Stimulated activated CD4-positive, alpha-beta T cell treated with anti-CD3 and anti-CD28 coated beads, Interleukin-4, amount 100 ng/mL, for 48 hours (primary cell): ENCODE results near the gene SLC26A6.

Experiments used
- DNase-seq, 2 donors: peaks; one replicate each; pipeline ENCODE4 v3.0.0-alpha.2; 2020; ENCODE audit warnings: low read depth in 2 of 2

The SLC26A6 gene

DNA sequence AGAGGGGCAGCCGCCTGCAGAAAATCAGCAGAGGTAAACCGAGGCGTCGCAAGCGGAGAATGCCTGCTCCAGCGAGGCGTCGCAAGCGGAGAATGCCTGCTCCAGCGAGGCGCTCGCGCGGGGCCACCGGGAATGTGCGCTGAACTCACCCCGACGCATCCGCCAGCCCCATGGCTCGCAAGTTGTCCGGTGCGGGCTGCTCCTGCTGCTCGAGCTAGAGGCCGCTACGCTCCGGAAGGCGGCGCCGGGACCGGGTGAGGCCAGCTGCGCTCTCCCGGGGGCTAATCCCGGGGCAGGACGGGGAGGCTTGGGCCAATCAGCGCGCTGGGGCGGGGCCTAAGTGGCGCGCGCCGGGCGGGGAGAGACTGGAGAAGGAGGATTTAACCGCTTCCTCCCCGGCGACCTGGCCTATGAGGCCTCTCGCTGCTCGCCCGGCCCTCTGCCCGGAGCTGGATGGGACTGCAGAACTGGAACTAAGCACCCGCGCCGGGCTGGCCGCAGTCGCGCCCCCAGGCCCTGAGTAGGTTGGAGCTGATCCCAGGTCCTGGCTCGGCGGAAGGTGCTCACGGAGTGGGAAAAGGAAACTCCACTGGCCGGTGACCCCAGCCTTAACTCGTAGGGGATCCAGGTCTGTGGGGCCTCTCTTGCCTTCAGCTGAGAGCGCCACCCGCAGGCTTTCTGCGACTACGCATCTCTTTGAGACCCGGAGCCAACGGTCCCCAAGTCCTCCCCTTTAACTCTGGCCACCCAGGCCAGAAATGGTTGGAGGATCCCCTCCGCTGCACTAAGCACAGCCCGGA is at the start of gene SLC26A6:
Gene SLC26A6, minus strand, starts transcription at position 240 of the 800 bp plus-strand sequence. Its CDS starts 68 bp downstream, at position 172.
- peak; percentile 92 to 94 for DNase-seq

DNA sequence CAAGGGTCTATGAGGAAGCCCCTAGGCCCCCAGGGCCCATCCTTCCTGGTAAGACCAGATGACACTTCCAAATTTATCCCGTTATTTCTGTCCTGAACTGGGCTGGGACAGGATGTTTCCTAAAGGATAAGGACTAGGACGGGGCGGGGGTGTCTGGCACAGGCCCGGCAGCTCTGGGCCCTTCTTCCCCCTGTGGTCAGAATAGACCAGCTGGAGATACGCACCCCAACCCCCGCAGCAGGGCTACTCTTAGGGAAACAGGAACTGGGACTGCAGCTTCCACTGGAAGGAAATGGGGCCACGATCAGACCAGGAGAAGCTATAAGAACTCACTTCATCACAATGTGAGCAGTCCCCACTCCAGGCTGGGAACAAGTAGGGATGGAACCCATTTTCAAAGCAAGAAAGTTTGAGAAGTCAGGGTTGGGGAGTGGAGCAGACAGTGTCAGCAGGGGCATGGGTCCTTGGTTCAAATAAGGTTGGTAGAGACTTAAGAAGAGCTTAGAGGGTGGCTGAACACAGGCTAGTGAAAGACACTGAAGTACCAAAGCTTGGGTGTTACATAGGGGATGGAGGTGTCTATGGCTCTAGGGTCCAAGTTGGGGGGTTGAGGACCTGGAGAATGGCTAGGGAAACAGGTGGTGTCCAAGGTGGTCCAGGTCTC is 49.4 kb upstream of the SLC26A6 start:
- DNase-seq, result no peak

DNA sequence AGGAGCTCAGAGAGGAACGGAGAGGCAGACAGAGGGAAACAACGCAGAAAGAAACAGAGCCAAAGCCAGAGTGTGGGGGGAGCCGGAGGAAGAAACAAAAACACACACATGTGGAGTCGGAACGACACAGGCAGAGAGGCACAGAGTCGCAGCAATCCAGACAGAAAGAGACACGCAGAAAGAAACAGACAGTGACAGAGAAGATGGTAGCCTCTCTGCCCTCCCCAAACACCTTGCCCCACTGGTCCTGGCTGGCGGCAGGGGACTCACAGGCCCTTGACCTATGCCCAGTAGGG is 48.7 kb upstream of the SLC26A6 start:
- no peak for DNase-seq

- no peak for DNase-seq
Measured at GRCh38 chr3:48682786-48683185, 47.5 kb upstream of the SLC26A6 start.

GRCh38 chr3:48681974-48682610 is 46.8 kb upstream of the SLC26A6 start:
- DNase-seq, result no peak

DNA sequence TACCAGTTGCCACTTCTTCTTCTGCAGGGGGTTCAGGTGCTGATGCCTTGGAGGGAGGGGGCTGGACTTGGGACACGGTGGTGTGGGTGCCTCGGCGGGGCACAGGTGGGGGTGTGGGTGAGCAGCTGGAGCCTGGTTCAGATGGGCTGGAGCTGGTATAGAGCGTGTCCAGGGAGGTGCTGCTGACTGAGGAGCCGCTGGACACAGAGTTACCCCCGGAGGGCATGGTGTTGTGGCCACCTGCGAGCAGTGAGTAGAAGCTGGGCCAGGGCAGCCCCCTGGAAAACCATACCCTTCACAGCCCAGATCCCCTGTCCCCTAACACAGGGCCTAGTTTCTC is 46.2 kb upstream of the SLC26A6 start:
- DNase-seq, result no peak

DNA sequence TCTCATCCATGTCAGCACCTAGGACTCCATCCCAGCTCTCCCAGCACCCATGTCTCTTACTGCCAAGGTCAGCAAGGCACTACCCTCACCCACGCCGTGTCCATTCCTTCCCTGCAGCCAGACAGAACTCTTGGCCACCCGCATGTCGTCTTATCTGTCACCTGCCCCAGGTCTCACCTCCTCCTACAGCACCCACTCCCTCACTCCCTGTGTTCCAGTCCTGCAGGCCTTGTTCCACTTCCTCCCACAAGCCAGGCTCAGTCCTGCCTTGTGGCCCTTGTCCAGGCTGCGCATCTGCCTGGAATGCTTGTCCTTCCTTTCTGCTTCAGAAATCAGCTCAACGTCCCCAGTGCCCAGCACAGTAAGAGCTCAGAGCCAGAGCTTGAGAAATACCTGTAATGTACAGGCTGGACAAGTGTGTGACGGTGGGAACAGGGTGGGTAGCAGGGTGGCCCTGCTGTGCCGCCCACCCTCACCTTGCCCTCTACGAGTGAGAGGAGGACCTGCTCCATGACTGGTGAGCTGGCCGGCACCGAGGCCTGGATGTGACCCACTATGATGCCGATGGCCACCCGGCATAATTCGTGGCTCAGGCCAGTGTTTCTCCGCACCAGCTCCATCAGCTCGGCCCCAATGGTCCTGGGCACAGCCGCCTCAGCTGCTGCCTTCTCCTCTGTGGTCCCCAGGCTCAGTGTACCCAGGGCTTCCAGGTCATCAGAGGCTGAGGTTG is 45.7 kb upstream of the SLC26A6 start:
- no peak for DNase-seq

DNA sequence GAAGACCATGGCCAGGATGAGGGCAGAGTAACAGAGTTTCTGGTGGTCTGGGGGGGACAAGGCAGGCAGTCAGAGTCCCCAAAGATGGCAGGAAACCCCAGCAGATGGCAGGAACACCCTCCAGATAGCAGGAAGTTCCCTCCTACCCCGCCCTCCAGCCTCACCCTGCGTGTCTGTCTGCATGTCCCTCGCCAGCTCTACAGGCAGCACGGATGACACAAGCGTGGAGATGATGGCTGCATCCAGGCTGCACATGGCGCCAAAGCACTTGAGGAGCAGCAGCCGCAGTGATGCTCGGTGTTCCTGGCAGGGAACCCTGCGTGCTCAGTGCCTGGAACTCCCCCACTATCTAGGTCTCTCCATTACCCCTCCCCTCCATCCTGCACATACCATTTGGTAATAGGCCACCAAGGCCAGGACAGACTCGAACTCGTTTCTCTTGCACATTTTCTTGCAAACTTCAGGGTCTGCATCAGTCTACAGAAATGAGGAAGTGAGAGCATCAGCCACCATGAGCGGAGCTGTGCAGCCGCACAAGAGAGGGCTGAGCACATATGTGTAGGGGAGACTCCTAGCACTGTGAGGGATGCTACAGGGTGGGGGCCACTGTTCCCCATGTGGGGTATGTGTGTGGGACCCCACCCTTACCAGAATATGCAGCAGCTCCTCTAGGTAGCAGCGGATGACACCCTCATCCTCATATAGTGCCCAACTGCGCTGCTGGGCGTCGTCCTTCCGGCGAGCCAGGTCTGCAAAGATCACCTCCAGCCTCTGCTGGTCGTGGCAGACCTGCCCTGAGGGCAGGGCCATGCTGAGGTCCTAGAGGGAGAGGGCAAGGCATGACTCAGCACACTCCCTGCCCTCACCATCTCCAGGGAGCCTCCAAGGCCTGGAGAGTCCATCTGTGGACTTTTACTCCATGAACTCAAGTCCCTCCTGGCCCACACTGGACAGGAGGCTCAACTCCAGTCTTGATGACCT is 44.4 kb upstream of the SLC26A6 start:
- no peak for DNase-seq

- no peak for DNase-seq
Measured at GRCh38 chr3:48678566-48679380, 43.5 kb upstream of the SLC26A6 start.

DNA sequence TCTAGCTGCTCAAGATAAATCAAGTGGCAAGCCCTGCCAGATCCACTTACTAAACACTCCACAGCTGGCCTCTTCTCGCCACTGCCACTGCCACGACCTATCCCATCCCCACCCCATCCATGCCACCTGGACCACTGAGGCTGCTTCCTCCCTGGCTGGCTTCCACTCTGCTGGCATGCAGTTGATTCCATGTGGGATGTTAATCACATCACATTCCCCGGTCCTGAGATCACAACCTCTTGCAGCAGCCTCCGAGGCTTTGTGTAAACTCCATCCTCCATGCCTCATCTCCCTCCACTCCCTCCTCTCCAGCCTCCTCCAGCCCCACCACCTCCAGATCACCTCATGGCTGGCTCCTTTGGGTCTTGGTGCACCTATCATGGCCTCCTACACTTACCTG is 42.8 kb upstream of the SLC26A6 start:
- no peak for DNase-seq

DNA sequence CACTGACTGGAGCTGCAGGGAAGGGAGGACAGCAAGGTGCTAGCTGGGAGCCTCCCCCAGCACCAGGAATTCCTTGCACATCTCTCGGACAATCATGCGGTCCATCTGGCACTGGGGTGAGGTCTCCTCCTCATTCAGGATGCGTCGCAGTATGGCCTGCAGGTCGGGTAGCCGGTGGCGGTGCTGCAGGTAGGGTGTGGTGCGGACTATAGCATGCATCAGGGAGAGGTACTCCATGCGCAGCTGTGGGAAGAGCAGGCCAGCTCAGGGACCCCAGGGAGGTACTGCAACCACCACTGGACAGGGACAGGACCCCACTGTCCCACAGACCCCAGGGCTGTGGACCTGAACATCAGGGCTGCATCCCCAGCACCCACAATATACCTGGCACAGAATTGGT is 39.2 kb upstream of the SLC26A6 start:
- no peak for DNase-seq

DNA sequence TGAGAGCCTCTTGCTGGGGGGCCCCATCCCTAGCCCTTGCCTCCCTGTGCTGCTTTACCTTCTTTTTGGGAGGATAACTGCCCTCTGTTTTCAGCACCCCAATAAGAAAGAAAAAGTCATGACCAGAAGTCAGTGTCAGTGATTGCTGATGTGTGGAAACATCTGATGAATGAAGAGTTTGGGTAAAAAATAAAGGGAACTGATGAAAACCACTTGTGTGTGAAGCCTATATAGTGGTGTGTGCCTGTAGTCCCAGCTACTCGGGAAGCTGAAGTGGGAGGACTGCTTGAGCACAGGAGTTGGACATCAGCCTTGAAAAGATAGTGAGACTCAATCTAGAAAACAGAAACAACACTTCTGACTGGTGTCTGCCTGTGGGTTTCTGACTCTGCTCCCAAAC is 37.3 kb upstream of the SLC26A6 start:
- DNase-seq, result no peak

DNA sequence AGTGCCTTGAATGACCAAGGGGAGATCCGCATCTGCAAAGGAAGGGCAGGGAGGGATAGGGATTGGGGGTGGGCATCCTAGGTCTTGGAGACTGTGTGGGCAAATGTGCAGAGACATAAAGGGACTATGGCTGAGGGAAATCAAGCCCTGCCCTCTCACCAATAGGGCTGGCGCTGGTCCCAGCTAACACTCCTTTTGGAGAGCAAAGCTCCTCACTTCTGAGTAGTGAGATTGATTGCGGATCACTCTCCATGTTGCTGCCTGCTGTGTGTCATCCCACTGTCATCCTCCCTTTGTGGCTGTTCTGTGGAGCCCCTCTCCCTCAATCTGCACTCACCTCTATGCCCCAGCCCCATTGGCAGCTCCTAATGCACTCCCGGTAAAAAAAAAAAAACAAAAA is 29.7 kb upstream of the SLC26A6 start:
- no peak for DNase-seq

GRCh38 chr3:48664313-48664644 is 29.0 kb upstream of the SLC26A6 start:
- no peak for DNase-seq

DNA sequence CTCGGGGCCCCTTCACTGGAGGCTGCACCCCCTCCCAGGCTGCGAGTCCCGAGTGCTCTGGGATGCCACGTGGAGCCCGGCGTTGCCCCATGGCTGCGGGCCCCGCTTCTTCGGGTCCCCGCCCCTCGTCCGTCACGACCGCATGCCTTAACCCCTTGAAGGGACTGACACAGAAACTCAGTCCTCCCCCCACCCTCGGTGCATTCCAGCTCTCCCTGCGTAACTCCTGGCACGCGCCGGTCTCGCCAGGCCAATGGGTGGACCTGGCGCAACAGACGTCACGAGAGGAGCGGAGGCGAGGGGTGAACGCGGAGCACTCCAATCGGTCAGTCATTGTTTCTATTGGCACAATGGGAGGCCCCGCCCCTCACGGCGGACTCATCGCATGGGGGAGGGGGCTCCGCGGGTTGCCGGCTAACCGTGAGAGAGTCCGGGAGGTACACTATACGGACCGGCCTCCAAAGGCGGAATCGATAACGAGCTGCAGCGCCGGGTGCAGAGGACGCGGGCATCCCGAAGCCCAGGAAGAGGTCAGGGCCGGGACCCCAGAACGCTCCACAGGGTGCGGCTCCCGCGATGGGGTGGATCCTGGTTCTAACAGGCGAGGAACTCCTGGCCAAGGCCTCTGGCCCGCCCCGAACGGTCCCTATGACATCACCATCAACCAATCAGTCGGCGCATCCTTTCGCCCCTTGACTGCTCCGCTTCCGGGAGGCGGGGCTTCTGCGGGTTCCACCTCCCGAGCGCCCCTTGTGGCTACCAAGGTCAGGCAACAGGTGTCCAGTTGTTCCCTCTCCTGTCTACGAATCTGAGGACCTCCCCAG is 28.4 kb upstream of the SLC26A6 start:
- peak; percentile 90 to 91 for DNase-seq

DNA sequence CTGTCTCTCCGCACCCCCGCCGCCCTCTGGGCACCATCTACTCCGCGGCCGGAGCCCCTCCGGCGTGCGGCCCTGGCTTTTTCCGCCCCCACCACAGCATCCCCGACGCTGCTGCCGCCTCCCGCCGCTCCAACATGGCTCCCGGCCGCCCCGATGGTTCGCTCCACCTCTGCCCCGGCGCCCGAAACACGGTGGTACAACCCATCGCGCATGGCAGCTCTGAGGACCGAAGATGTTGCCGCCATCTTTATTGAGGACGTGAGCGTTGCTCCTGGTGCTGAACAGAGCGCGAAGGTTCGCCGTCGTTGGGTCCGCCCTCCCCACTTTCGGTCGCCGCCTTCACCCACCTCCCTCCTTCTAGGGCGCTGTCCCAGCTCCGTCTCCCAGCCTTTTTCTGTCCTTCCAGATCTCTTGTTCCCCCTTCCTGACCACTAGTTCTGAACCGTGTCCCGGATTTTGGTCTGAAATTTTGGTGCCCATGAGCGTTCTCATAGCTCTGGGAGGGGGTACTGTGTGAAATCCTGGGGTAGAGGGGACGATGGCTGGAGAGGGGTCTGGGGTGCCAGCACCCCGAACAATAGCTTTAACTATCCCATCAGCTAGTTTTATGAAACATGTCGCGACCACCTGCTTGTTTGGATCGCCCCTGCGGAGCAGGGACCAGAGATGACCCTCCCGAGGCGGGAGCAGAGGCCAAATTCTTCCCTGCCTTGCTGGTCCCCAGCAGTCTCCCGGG is 27.7 kb upstream of the SLC26A6 start, which contains the start of gene CELSR3:
Gene CELSR3, minus strand, starts transcription at position 134 of the 736 bp plus-strand sequence. CDS start 252 bp downstream, outside the sequence.
- peak; percentile 54 to 62 for DNase-seq

- DNase-seq, result no peak
Measured at GRCh38 chr3:48662145-48662752, 27.0 kb upstream of the SLC26A6 start.

GRCh38 chr3:48661501-48662144 is 26.4 kb upstream of the SLC26A6 start:
- peak; percentile 47 to 73 for DNase-seq
